Thyroid gland (tissue), 4 donors: Measurements from ENCODE around the gene CLNS1A.

Experiments
- POLR2A ChIP-seq, 2 donors: fragments of 450-650 bp; IDR thresholded peaks; one replicate each; pipeline ENCODE4 v1.6.1; 2017; ENCODE audit warnings: antibody characterized with exemption in 2 of 2, mild to moderate bottlenecking in 2 of 2, moderate library complexity in 1 of 2
- TF ChIP-seq, protein P1 (sequence below), 6 experiments: fragments of 200-600 bp in 3 of 6; fragments of 450-650 bp in 3 of 6; sonication (generic) in 3 of 6; IDR thresholded peaks; one replicate each; pipeline ENCODE4 v1.5.1; 2016 to 2019; ENCODE audit warnings: antibody characterized with exemption in 6 of 6, mild to moderate bottlenecking in 2 of 6, inconsistent platforms in 1 of 6, moderate library complexity in 1 of 6

DNA sequence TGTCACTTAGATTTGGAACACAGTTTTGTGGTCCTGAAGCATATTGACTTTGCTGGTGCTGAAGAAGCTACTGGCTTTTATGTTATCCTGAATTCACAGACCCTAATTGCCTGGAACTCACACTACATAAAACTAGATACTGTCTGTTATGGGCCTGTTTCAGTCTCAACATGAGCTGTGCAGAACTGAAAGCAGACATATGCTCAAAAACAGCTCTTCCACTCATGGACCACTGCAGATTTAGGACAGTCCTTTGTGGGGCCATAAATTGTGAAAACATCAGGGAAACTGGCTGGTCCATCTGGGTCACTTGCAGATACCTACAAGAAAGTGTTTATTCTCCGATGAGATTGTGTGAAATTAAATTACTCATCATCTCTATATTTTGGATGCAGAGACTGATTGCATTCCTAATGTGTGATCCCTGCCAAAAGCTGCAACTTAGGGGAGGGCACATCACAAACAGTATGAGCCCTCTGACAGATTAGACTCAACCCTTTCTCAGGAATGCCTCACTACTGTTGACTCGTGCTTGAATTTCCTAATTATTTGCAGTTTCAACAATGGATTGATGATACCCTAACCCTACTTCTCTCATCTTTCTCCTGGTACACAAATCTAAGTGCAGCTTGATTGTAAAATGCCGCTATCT is 10.2 kb upstream of the CLNS1A start:
- TF ChIP-seq, protein P1, sequence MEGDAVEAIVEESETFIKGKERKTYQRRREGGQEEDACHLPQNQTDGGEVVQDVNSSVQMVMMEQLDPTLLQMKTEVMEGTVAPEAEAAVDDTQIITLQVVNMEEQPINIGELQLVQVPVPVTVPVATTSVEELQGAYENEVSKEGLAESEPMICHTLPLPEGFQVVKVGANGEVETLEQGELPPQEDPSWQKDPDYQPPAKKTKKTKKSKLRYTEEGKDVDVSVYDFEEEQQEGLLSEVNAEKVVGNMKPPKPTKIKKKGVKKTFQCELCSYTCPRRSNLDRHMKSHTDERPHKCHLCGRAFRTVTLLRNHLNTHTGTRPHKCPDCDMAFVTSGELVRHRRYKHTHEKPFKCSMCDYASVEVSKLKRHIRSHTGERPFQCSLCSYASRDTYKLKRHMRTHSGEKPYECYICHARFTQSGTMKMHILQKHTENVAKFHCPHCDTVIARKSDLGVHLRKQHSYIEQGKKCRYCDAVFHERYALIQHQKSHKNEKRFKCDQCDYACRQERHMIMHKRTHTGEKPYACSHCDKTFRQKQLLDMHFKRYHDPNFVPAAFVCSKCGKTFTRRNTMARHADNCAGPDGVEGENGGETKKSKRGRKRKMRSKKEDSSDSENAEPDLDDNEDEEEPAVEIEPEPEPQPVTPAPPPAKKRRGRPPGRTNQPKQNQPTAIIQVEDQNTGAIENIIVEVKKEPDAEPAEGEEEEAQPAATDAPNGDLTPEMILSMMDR (IDR thresholded peaks at IDR 0.05): no peak
- no peak for TF ChIP-seq POLR2A (IDR thresholded peaks at IDR 0.05)
